HG02840 (cell line): ENCODE measurements around the gene CTSG.
"Not testable (repeated sequence)": the region's sequence is repeated elsewhere in the genome, so short reads cannot be mapped to it uniquely, and the experiment has no call there.

Source experiments
- ATAC-seq: cut with Tn5 transposase; IDR thresholded peaks from one replicate; pipeline ENCODE4 v1.9.1; 2021; ENCODE audit warnings: mild to moderate bottlenecking, moderate library complexity, moderate number of reproducible peaks; ENCODE audit not compliant: unreplicated experiment, low FRiP score

CTSG gene

GRCh38 chr14:24549064-24549463 is 27.0 kb downstream of the CTSG start:
- not testable (repeated sequence) for ATAC-seq

GRCh38 chr14:24542346-24542936 is 33.6 kb downstream of the CTSG start:
- ATAC-seq, result no peak

- ATAC-seq, result no peak
Measured at GRCh38 chr14:24535737-24536136, 40.3 kb downstream of the CTSG start.

- ATAC-seq, result no peak
Measured at GRCh38 chr14:24534286-24534685, 41.8 kb downstream of the CTSG start.

- not testable (repeated sequence) for ATAC-seq
Measured at GRCh38 chr14:24525877-24526620, 50.0 kb downstream of the CTSG start.
